ENCODE measurements around the gene HLCS. TPM values are rescaled to one million over a fixed set of nuclear protein-coding genes. Genes with fewer than 3 reads are reported as not detected.
A peak's percentile ranks its signal among the peaks of the same experiment; 100 is the strongest.

Gene HLCS
- total RNA-seq, 6 experiments from 2014 or later: 12.6 to 19.1 (median 16.0) TPM

DNA sequence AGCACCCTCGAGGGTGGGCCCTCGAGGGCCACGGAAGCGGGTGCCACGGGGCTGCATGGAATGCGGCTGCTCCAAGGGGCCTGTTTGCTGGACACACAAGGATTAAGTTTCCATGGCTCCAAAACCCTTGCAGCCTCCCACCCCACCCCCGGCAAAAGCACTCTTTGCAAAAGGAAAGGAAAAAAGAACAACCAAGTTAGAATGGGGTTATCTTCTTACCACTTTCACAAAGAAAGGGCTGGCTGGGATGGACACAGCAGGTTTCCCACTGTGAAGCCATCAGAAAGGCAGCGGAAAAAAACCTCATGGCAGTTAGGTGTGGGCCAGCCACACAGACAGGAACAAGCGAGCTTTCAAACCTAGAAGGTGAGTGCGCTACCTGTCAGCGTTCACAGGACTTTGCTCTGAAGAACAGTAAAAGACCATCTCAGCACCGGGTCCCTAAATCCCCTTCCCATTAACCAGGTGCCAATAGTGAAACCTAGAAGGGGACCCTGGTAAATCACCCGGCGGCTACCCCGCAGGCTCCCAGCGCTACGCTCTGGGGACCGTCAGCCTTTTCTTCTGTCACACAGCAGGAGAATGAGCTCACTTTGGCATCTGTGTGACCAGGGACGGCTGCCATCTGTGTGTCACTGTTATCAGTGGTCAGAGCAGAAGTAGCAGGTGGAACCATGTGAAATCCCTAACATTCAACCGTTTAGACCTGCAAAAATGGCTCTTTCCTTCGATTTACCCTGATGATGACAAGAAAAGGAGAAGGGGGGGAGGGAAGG is 174.6 kb downstream of the HLCS start:
- 78% methylated on average over 14 of the region's 21 CpGs for WGBS (ENCODE audit: insufficient coverage, low coverage, low lambda C conversion rate, missing lambda C conversion rate)
- DNase-seq (no peak), ATAC-seq (no peak)
- no peak overlapping the region for H3K4me3 ChIP-seq
- intact Hi-C loops (cut with DNase I): no loop called here
- H3K27me3 ChIP-seq: no peaks in the 10 kb centered on the region
- no peaks in the 10 kb centered on the region for H3K4me1 ChIP-seq
- no peak for TF ChIP-seq POLR2A (IDR thresholded peaks at IDR 0.05)
- TF ChIP-seq, protein P1, sequence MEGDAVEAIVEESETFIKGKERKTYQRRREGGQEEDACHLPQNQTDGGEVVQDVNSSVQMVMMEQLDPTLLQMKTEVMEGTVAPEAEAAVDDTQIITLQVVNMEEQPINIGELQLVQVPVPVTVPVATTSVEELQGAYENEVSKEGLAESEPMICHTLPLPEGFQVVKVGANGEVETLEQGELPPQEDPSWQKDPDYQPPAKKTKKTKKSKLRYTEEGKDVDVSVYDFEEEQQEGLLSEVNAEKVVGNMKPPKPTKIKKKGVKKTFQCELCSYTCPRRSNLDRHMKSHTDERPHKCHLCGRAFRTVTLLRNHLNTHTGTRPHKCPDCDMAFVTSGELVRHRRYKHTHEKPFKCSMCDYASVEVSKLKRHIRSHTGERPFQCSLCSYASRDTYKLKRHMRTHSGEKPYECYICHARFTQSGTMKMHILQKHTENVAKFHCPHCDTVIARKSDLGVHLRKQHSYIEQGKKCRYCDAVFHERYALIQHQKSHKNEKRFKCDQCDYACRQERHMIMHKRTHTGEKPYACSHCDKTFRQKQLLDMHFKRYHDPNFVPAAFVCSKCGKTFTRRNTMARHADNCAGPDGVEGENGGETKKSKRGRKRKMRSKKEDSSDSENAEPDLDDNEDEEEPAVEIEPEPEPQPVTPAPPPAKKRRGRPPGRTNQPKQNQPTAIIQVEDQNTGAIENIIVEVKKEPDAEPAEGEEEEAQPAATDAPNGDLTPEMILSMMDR (IDR thresholded peaks at IDR 0.05): no peak
- H3K27ac ChIP-seq: no peak overlapping the region
- H3K36me3 ChIP-seq: no peaks in the 10 kb centered on the region
- H3K9me3 ChIP-seq: no peaks in the 10 kb centered on the region

DNA sequence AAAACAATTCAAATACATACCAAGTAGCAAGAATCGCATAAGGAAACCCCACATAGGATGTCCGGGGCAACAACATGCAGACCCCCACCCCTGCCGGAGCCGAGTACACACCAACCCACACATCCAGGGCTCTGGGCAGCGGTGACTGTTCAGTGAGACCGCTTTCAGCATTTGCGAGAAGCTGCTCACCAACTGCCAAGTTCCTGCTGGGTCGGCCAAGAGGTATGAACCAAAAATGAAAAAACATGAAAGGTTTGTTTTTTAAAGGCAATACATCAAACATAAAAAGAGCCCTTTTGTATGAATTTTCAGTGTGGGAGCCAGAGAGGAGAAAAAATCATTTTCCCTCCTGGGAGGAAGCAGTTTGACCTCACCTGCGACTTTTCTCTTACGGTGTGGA is 175.3 kb downstream of the HLCS start:
- DNase-seq (no peak), ATAC-seq (no peak)
- no peaks in the 10 kb centered on the region for H3K4me1 ChIP-seq
- no peak overlapping the region for H3K4me3 ChIP-seq
- H3K27me3 ChIP-seq: no peaks in the 10 kb centered on the region
- no peak for TF ChIP-seq POLR2A (IDR thresholded peaks at IDR 0.05)
- TF ChIP-seq, protein P1 (IDR thresholded peaks at IDR 0.05): no peak
- intact Hi-C loops (cut with DNase I): no loop called here
- no peak overlapping the region for H3K27ac ChIP-seq
- WGBS (ENCODE audit: insufficient coverage, low coverage, low lambda C conversion rate, missing lambda C conversion rate): 89% methylated on average over 5 of the region's 10 CpGs
- no peaks in the 10 kb centered on the region for H3K9me3 ChIP-seq
- no peaks in the 10 kb centered on the region for H3K36me3 ChIP-seq

DNA sequence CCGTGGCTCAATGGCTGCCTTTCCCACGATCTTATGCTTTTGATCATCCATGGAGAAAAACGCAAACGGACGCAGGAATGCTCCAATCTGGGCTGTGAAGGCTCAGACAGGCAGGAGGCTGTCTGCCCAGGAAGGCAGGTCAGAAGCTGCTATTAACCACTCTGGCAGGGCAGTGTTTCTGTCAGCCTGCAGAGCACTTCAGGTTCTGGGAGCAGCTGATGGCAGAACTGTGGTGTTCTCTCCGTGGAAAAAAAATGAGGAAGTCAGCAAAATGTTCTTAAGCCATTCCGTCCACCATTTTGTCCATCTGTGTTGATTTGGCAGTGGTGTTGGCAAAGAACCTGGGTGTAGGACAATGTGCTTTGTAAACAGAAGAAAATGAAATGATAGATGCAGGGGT is 175.9 kb downstream of the HLCS start:
- DNase-seq: no peak
- no peak for TF ChIP-seq POLR2A (IDR thresholded peaks at IDR 0.05)
- TF ChIP-seq, protein P1 (IDR thresholded peaks at IDR 0.05): no peak
- H3K4me1 ChIP-seq: no peaks in the 10 kb centered on the region
- H3K27ac ChIP-seq: no peak overlapping the region
- intact Hi-C loops (cut with DNase I): no loop called here
- no peak for ATAC-seq
- H3K27me3 ChIP-seq: no peaks in the 10 kb centered on the region
- no peak overlapping the region for H3K4me3 ChIP-seq
- H3K36me3 ChIP-seq: no peaks in the 10 kb centered on the region
- no peaks in the 10 kb centered on the region for H3K9me3 ChIP-seq
- 78% methylated on average over 7 of the region's 7 CpGs for WGBS (ENCODE audit: insufficient coverage, low coverage, low lambda C conversion rate, missing lambda C conversion rate)

DNA sequence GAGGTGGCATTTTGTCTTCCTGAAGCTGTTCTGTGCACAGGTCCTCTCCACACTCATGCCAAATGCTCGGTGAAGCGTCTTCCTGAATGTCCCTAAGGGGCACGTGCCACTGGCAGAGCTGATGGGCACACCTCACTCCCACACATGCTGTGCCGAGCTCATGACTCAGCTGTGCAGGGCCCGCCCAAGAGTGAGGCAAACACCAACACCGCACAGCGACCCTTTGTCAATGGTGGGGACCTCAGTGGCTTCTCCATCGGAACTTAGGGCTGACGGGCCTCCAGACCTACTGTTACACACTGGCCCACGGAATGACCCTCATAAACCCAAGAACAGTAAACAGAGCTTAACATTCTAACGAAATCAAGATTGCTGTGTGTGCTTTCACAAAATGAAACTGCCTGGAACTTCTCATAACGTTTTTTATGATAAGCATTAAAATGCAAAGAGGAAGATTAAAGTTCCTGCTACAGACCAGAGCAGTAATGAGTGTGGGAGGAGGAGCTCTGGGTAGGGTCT is 178.3 kb downstream of the HLCS start:
- intact Hi-C loops (cut with DNase I): no loop called here
- ATAC-seq: peak; percentile 48 to 67 (median 58)
- Histone ChIP-seq H3K27ac (no peak overlapping the region), H3K4me3 (no peak overlapping the region), H3K4me1 (no peaks in the 10 kb centered on the region), H3K9me3 (no peaks in the 10 kb centered on the region), H3K36me3 (no peaks in the 10 kb centered on the region), H3K27me3 (no peaks in the 10 kb centered on the region)
- DNase-seq: no peak
- TF ChIP-seq POLR2A (IDR thresholded peaks at IDR 0.05): no peak
- TF ChIP-seq, protein P1 (IDR thresholded peaks at IDR 0.05): no peak
- 68% methylated on average over 6 of the region's 12 CpGs for WGBS (ENCODE audit: insufficient coverage, low coverage, low lambda C conversion rate, missing lambda C conversion rate)

Data from right lobe of liver (tissue), 6 donors.